Muscle layer of duodenum (tissue), 2 donors: Measurements from ENCODE around the gene TJP2.
"Not testable (repeated sequence)": the region's sequence is repeated elsewhere in the genome, so short reads cannot be mapped to it uniquely, and the experiment has no call there.

Experiments used
- H3K27ac ChIP-seq: one replicate; pipeline ENCODE4 v1.7.0; 2013; ENCODE audit warnings: mild to moderate bottlenecking, low read length
- H3K27me3 ChIP-seq: one replicate; pipeline ENCODE4 v1.7.0; 2013; ENCODE audit warnings: low read depth, mild to moderate bottlenecking, control low read depth, low read length
- H3K36me3 ChIP-seq, 2 donors: one replicate each; pipeline ENCODE4 v1.7.0; 2013; ENCODE audit warnings: low read length in 2 of 2, control low read depth in 1 of 2, mild to moderate bottlenecking in 1 of 2; ENCODE audit not compliant: insufficient read depth in 2 of 2, control insufficient read depth in 1 of 2
- H3K4me1 ChIP-seq, 2 donors: one replicate each; pipeline ENCODE4 v1.7.0; 2013; ENCODE audit warnings: low read length in 2 of 2, mild to moderate bottlenecking in 2 of 2, control low read depth in 1 of 2, moderate library complexity in 1 of 2; ENCODE audit not compliant: insufficient read depth in 2 of 2, control insufficient read depth in 1 of 2
- H3K4me3 ChIP-seq, 2 donors: one replicate each; pipeline ENCODE4 v1.7.0; 2013; ENCODE audit warnings: low read length in 2 of 2, low read depth in 1 of 2, mild to moderate bottlenecking in 1 of 2
- H3K9me3 ChIP-seq, 2 donors: one replicate each; pipeline ENCODE4 v1.7.0; 2013; ENCODE audit warnings: low read length in 2 of 2, control low read depth in 1 of 2, mild to moderate bottlenecking in 1 of 2; ENCODE audit not compliant: control insufficient read depth in 1 of 2
- donor health status: healthy.

TJP2 gene

DNA sequence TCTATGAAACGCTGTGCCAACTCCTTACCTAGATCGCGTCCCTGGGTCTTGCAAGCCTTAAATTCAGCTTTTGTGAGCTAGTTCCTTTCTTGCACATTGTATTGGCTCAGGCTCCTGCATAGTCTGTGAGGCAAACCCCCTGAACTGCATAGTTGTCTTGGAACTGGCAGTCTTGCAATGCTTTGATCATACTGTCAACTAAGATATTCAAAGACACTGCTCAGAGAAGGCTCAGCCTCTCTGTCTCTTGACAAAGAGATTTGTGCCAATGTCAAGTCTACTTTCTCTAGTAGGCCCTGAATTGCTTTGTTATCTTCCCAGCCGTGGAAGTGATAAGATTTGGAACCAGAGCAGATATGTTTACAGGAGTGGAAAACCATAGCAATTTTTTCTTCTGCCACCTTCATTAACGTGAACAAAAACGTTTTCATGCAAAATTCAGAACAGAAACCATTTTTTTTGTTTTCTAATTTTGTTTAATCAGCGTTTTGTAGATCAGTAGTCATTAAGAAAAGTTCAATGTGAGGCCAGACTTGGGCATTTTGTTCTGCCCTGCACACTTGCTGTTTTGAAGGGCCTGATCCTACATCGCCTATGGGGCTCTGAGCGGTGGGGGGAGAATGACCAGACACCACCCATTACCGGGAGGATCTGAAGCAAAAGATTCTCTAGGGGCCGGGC, 123.4 kb downstream of the TJP2 start:
- H3K27me3 ChIP-seq: no peaks in the 10 kb centered on the region
- peaks cover 0 to 8% of the 10 kb centered on the region in 2 donors for H3K4me1 ChIP-seq
- no peaks in the 10 kb centered on the region for H3K9me3 ChIP-seq
- no peak overlapping the region for H3K27ac ChIP-seq
- H3K4me3 ChIP-seq: no peak overlapping the region
- no peaks in the 10 kb centered on the region for H3K36me3 ChIP-seq

GRCh38 chr9:69299315-69299714, 125.2 kb downstream of the TJP2 start:
- no peak overlapping the region for H3K4me3 ChIP-seq
- no peaks in the 10 kb centered on the region for H3K9me3 ChIP-seq
- no peaks in the 10 kb centered on the region for H3K27me3 ChIP-seq
- H3K36me3 ChIP-seq: no peaks in the 10 kb centered on the region
- H3K4me1 ChIP-seq: peaks cover 0 to 8% of the 10 kb centered on the region in 2 donors
- no peak overlapping the region for H3K27ac ChIP-seq

DNA sequence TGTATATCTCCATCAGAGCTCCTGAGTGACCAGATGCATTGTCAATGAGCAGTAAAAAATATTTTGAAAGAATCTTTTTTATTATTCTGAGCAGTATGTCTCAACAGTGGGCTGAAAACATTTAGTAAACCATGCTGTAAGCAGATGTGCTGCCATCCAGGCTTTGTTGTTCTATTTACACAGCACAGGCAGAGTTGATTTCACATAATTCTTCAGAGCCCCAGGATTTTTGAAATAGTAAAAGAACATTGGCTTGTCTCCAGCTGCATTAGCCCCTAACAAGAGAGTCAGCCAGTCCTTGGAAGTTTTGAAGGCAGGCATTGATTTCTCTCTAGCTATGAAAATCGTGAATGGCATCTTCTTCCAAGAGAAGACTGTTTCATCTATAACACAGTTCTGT, 125.7 kb downstream of the TJP2 start:
- H3K9me3 ChIP-seq: no peaks in the 10 kb centered on the region
- peaks cover 0 to 8% of the 10 kb centered on the region in 2 donors for H3K4me1 ChIP-seq
- no peaks in the 10 kb centered on the region for H3K27me3 ChIP-seq
- no peaks in the 10 kb centered on the region for H3K36me3 ChIP-seq
- H3K27ac ChIP-seq: no peak overlapping the region
- no peak overlapping the region for H3K4me3 ChIP-seq

DNA sequence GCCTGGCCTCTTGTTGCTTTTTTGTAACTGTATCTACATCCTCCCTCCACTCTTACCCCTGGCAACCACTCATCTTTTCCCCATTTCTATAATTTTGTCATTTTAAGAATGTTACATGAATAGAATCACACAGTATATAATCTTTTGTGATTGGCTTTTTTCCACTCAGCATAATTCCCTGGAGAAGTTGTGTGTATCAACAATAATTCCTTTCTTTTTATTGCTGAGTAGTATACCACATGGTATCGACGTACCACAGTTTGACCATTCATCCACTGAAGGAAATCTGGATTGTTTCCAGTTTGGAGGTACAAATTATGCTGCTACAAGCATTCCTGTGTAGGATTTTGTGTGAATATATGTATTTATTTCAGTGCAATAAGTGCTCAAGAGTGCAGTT, 129.3 kb downstream of the TJP2 start:
- Histone ChIP-seq H3K9me3 (no peaks in the 10 kb centered on the region), H3K4me1 (peaks cover 0 to 4% of the 10 kb centered on the region in 2 donors), H3K4me3 (no peak overlapping the region), H3K27me3 (no peaks in the 10 kb centered on the region), H3K36me3 (no peaks in the 10 kb centered on the region), H3K27ac (no peak overlapping the region)

GRCh38 chr9:69306895-69307445, 132.9 kb downstream of the TJP2 start:
- H3K4me3 ChIP-seq, H3K4me1 ChIP-seq, H3K27me3 ChIP-seq, H3K27ac ChIP-seq, H3K36me3 ChIP-seq, H3K9me3 ChIP-seq: not testable (repeated sequence)

DNA sequence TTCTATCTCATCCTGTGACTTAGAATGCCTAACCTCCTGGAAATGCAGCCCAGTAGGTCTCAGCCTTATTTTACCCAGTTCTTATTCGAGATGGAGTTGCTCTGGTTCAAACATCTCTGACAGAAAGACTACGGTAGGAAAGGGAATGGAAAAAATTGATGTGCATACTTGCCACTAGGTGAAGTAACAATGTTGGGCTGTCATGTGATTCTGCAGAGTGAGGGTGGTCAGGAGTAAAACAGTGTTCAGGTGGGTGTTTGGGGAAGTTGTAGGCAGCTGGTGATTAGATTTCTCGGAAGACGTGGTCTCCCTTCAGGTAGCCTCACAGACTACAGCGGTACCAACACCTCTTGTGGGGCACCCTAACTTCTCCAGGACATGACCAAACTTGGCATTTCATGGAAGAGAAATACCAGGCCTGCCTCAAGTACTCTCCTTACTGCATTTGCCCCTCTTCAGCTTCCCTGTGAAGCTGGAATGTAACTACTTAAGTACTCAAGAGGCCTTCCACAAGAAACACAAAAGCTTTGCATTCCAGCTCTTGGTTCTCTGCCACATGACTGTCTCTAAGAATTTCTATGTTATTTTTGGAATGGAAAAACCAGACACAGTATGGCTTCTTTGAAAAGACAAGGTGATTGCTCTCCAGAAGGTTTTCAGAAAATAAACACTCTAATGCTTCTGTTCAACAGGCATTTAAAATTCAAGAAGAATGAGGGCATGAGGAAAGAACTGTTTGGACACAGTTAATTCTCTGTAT, 133.5 kb downstream of the TJP2 start:
- H3K9me3 ChIP-seq: no peaks in the 10 kb centered on the region
- H3K4me1 ChIP-seq: peaks cover 0 to 4% of the 10 kb centered on the region in 2 donors
- no peaks in the 10 kb centered on the region for H3K36me3 ChIP-seq
- H3K27ac ChIP-seq: peak overlapping the region; percentile 57
- H3K4me3 ChIP-seq: no peak overlapping the region
- H3K27me3 ChIP-seq: no peaks in the 10 kb centered on the region

DNA sequence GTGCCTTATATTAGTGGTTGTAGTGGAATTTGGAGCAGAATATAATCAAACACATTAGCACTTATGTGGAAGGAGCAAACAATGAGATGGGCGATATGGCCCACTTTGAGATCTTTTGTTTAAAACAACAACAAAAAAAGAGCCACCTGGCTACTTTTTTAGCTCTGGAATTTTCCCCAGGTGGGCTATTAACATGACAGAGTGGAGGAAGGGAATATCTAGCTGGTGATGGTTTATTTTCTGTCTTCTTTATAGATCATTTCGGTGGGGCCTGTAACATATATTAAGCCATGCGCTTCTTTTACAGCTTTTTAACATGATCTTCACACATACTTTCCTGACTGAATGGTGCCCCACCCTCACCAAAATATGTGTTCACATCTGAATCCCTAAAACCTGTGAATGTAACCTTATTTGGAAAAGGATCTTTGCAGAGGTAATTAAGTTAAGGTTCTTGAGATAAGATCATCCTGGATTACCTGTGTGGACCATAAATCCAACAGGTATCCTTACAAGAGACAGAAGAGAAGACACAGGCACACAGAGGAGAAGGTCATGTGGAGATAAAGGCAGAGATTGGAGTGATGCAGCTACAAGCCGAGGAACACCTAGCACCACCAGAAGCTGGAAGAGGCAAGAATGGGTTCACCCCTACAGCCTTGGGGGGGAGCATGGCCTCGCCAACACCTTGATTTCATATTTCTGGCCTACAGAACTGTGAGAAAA, 134.3 kb downstream of the TJP2 start:
- no peak overlapping the region for H3K4me3 ChIP-seq
- H3K36me3 ChIP-seq: no peaks in the 10 kb centered on the region
- no peaks in the 10 kb centered on the region for H3K27me3 ChIP-seq
- no peaks in the 10 kb centered on the region for H3K9me3 ChIP-seq
- H3K27ac ChIP-seq: peak overlapping the region; percentile 57
- peaks cover 0 to 4% of the 10 kb centered on the region in 2 donors for H3K4me1 ChIP-seq

GRCh38 chr9:69313175-69313574, 139.1 kb downstream of the TJP2 start:
- H3K4me3 ChIP-seq: no peak overlapping the region
- H3K9me3 ChIP-seq: no peaks in the 10 kb centered on the region
- H3K36me3 ChIP-seq: no peaks in the 10 kb centered on the region
- H3K4me1 ChIP-seq: no peaks in the 10 kb centered on the region
- H3K27me3 ChIP-seq: no peaks in the 10 kb centered on the region
- H3K27ac ChIP-seq: no peak overlapping the region

DNA sequence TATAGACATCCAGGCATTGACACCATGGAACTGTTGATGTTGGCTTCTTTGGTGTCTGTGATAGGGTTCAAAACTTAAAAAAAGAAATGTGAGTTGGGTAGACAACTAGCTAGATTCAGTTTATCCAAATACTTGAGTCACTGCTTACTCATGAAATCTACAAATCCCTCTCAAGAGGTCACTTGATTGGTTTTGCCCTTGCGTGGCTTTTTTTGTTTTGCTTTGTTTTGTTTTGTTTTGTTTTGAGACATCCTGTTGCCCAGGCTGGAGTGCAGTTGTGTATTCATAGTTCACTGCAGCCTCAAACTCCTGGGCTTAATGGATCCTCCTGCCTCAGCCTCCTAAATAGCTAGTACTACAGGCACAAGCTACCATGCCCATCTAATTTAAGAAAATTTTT, 140.5 kb downstream of the TJP2 start:
- Histone ChIP-seq H3K4me1 (no peaks in the 10 kb centered on the region), H3K27ac (no peak overlapping the region), H3K4me3 (no peak overlapping the region), H3K27me3 (no peaks in the 10 kb centered on the region), H3K9me3 (no peaks in the 10 kb centered on the region), H3K36me3 (no peaks in the 10 kb centered on the region)

DNA sequence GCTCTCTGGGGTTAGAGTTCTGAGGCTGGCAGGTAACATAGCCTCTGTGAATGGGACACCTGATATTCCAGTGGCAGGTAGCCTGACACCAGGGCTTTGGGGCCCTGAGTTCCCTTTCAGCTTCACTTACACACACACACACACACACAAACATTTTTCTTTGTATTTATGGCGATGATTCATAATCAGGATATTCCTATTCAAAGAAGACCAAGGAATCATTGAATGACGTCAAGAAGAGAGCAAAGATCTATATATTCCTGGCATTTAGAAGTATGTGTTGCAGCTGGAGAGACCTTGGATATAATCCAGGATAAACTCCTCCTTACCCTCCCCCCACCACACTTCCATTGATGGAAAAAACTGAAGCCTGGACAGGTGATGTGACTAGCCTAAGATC, 143.0 kb downstream of the TJP2 start:
- Histone ChIP-seq H3K27me3 (no peaks in the 10 kb centered on the region), H3K27ac (no peak overlapping the region), H3K9me3 (no peaks in the 10 kb centered on the region)

GRCh38 chr9:69317894-69318293, 143.8 kb downstream of the TJP2 start:
- no peaks in the 10 kb centered on the region for H3K36me3 ChIP-seq
- H3K4me3 ChIP-seq: no peak overlapping the region
- no peaks in the 10 kb centered on the region for H3K9me3 ChIP-seq
- no peaks in the 10 kb centered on the region for H3K4me1 ChIP-seq
- no peaks in the 10 kb centered on the region for H3K27me3 ChIP-seq
- no peak overlapping the region for H3K27ac ChIP-seq

More for the DNA sequence above, 143.0 kb downstream of the TJP2 start:
- H3K4me1 ChIP-seq: no peaks in the 10 kb centered on the region
- H3K36me3 ChIP-seq: no peaks in the 10 kb centered on the region
- no peak overlapping the region for H3K4me3 ChIP-seq
